ENCODE measurements around the gene OR2M2. TPM values are rescaled to one million over a fixed set of nuclear protein-coding genes. Genes with fewer than 3 reads are reported as not detected.

Gene OR2M2
- total and polyA plus RNA-seq, 2 donors from 2014 or later: not detected

GRCh38 chr1:248140846-248141245, 33.8 kb upstream of the OR2M2 start:
- DNase-seq (no peak), FAIRE-seq (no peak)
- Histone ChIP-seq H3K9me3 (ENCODE audit: control insufficient read depth in 2 of 3, insufficient read depth in 1 of 3, low read length in 3 of 3) (peaks cover 0 to 2% (median 0%) of the 10 kb centered on the region in 3 donors), H3K9ac (ENCODE audit: low read length in 3 of 3) (no peak overlapping the region), H3K27ac (ENCODE audit: low read depth in 2 of 2, low read length in 2 of 2) (no peak overlapping the region), H3K4me1 (ENCODE audit: control insufficient read depth in 2 of 3, insufficient read depth in 2 of 3, low read depth in 1 of 3, low read length in 3 of 3) (no peaks in the 10 kb centered on the region), H3K4me3 (ENCODE audit: low read length in 3 of 3) (no peak overlapping the region), H3K27me3 (ENCODE audit: control insufficient read depth, insufficient read depth, low read length) (no peaks in the 10 kb centered on the region), H3K36me3 (ENCODE audit: control insufficient read depth in 2 of 3, insufficient read depth in 3 of 3, low read length in 3 of 3) (no peaks in the 10 kb centered on the region)
- intact Hi-C loops (cut with DNase I): no loop called here
- TF ChIP-seq, protein P1, sequence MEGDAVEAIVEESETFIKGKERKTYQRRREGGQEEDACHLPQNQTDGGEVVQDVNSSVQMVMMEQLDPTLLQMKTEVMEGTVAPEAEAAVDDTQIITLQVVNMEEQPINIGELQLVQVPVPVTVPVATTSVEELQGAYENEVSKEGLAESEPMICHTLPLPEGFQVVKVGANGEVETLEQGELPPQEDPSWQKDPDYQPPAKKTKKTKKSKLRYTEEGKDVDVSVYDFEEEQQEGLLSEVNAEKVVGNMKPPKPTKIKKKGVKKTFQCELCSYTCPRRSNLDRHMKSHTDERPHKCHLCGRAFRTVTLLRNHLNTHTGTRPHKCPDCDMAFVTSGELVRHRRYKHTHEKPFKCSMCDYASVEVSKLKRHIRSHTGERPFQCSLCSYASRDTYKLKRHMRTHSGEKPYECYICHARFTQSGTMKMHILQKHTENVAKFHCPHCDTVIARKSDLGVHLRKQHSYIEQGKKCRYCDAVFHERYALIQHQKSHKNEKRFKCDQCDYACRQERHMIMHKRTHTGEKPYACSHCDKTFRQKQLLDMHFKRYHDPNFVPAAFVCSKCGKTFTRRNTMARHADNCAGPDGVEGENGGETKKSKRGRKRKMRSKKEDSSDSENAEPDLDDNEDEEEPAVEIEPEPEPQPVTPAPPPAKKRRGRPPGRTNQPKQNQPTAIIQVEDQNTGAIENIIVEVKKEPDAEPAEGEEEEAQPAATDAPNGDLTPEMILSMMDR (IDR thresholded peaks at IDR 0.05; ENCODE audit: borderline replicate concordance, extremely low read depth, insufficient read depth): no peak

- Histone ChIP-seq H3K9ac (ENCODE audit: low read length in 3 of 3) (no peak overlapping the region), H3K9me3 (ENCODE audit: control insufficient read depth in 2 of 3, insufficient read depth in 1 of 3, low read length in 3 of 3) (peaks cover 0 to 5% (median 3%) of the 10 kb centered on the region in 3 donors), H3K27ac (ENCODE audit: low read depth in 2 of 2, low read length in 2 of 2) (no peak overlapping the region), H3K4me1 (ENCODE audit: control insufficient read depth in 2 of 3, insufficient read depth in 2 of 3, low read depth in 1 of 3, low read length in 3 of 3) (no peaks in the 10 kb centered on the region), H3K36me3 (ENCODE audit: control insufficient read depth in 2 of 3, insufficient read depth in 3 of 3, low read length in 3 of 3) (no peaks in the 10 kb centered on the region), H3K27me3 (ENCODE audit: control insufficient read depth, insufficient read depth, low read length) (no peaks in the 10 kb centered on the region), H3K4me3 (ENCODE audit: low read length in 3 of 3) (no peak overlapping the region)
- DNase-seq (no peak), FAIRE-seq (no peak)
- intact Hi-C loops (cut with DNase I): no loop called here
- TF ChIP-seq, protein P1 (IDR thresholded peaks at IDR 0.05; ENCODE audit: borderline replicate concordance, extremely low read depth, insufficient read depth): no peak
Measured at GRCh38 chr1:248143311-248143710, 31.3 kb upstream of the OR2M2 start.

DNA sequence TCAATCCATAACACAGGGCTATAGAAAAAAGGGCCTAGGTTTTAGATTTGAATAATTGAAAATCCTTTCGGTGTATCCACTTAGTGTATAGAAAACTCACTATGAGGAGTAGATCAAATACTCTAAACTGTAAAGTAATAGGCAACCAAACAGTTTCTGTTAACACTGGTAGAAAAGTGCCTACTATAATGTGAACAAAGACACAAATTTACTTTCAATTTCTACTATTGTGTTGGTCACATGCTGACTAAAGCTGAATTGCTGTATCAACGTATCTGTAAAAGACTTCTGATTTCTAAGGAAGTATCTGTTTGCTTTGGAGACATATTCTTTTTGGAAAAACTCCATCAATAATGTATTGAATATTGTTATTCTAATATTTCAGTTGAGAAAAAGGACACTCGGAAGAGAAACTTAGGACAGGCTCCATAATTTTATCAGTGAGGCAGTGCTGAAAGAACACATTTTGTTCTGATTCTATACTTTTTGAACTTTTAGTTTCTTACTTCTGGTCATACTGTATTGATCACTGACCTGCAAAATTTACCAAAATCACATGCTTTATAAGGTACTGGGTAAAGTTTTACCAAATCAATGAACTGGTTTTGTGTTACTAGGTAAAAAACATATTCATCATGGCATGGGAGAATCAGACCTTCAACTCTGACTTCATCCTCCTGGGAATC, 30.0 kb upstream of the OR2M2 start, which contains the start of gene OR2M5:
OR2M5 (plus strand) TSS at position 636 of the 686 bp plus-strand sequence; CDS start at position 636, 0 bp downstream.
- Histone ChIP-seq H3K4me1 (ENCODE audit: control insufficient read depth in 2 of 3, insufficient read depth in 2 of 3, low read depth in 1 of 3, low read length in 3 of 3) (no peaks in the 10 kb centered on the region), H3K27me3 (ENCODE audit: control insufficient read depth, insufficient read depth, low read length) (no peaks in the 10 kb centered on the region), H3K36me3 (ENCODE audit: control insufficient read depth in 2 of 3, insufficient read depth in 3 of 3, low read length in 3 of 3) (no peaks in the 10 kb centered on the region), H3K9me3 (ENCODE audit: control insufficient read depth in 2 of 3, insufficient read depth in 1 of 3, low read length in 3 of 3) (peaks cover 0 to 6% (median 3%) of the 10 kb centered on the region in 3 donors), H3K4me3 (ENCODE audit: low read length in 3 of 3) (no peak within 1 kb of the TSS), H3K9ac (ENCODE audit: low read length in 3 of 3) (no peak within 1 kb of the TSS), H3K27ac (ENCODE audit: low read depth in 2 of 2, low read length in 2 of 2) (no peak within 1 kb of the TSS)
- TF ChIP-seq, protein P1 (IDR thresholded peaks at IDR 0.05; ENCODE audit: borderline replicate concordance, extremely low read depth, insufficient read depth): no peak
- no peak for FAIRE-seq
- intact Hi-C loops (cut with DNase I): no loop called here
- no peak for DNase-seq
